ENCODE results near the gene HELZ. TPM values are rescaled to one million over a fixed set of nuclear protein-coding genes. Genes with fewer than 3 reads are reported as not detected.

The HELZ gene
- total RNA-seq: 11.9 and 18.5 TPM in 2 replicates

GRCh38 chr17:67245073-67245693 lies at the start of gene HELZ:
Gene HELZ, minus strand, starts transcription at chr17:67245196. Its CDS starts 26,392 bp downstream, at chr17:67218804.

DNA sequence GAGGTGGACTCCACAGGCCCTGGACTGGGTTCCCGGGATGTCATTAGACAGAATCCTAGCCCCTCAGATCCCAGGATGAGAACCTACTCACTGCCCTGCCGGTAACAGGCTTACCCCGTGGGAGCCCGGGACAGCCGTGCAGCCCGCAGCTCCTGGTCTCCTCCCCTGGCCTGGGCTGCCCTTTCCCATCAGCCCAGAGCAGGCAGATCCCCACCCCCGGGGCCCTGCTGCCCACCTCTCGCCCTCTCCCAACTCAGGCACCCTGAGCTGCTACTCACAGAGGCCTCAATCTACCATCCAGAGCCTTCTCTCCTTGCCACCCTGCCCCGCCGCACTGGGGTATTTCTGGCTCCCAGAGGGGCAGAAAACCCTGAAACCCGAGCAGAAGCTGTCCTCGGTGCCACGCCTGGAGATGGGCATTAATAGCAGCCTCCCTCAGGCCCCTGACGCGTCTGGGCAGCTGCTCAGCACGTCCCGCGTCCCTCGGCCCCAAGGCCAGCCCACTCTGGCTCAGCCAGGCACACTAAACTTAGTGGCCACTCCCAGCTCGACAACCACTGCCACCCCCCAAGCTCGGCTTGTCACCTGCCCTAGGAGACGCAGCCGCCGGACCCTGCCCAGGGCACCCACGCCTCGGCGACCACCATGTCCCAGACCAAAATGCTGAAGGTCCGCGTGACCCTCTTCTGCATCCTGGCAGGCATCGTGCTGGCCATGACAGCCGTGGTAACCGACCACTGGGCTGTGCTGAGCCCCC lies 200.8 kb downstream of the HELZ start, which contains the start of gene CACNG1:
Gene CACNG1, plus strand, starts transcription at position 539 of the 757 bp plus-strand sequence. Its CDS starts 107 bp downstream, at position 646.

Other genes with a start within 250 kb of the HELZ start
- not detected in 2 replicates for gene CACNG1, start 200.6 kb downstream of the HELZ start, total RNA-seq
- gene PSMD12, start 121.4 kb upstream of the HELZ start, total RNA-seq: 6.8 and 15.5 TPM in 2 replicates
- 5.1 and 8.2 TPM in 2 replicates for gene PITPNC1, start 132.1 kb upstream of the HELZ start, total RNA-seq